GM10266 (cell line): ENCODE measurements around the gene SLC39A3.

Experiments used
- DNase-seq: peaks from one replicate; pipeline ENCODE4 v3.0.0; 2012; ENCODE audit errors: extremely low spot score
- TF ChIP-seq, protein P1 (sequence below): IDR thresholded peaks from 2 replicates; pipeline ENCODE4 v1.5.1; 2012; ENCODE audit warnings: mild to moderate bottlenecking, low read depth; ENCODE audit not compliant: control insufficient read depth, insufficient read depth; ENCODE audit errors: missing control alignments

Gene SLC39A3

DNA sequence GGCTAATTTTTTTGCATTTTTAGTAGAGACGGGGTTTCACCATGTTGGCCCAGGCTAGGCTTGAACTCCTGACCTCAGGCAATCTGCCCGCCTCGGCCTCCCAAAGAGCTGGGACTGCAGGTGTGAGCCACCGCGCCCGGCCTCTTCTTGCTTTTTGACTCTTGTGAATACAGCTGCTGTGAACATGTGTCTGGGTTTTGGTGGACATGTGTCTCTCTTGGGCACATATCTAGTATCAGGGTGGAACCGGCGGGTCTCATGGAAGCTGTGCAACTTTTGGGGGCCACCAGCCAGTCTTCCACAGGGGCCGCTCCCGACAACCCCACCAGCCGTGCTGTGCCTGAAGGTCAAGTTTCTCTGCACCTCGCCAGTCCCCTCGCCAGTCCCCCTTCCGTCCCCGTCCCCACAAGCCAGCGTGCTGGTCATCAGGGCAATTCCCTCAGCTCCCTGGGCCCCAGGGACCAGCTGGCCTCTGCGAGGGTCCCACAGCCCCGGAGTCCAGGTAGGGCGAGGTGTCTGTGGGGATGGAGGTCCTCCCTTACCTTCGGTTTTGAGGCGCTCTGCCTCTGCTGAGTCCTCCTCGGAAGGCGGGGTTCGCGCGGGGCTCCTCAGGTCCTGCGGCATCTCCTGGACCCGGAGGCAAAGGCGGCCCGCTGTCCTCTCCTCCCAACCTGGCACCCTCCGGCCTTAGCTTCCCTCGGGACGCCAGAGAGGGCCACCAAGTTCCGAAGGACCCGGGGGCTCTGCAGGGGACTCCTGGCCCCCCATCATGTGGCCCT, 27.0 kb upstream of the SLC39A3 start:
- TF ChIP-seq, protein P1, sequence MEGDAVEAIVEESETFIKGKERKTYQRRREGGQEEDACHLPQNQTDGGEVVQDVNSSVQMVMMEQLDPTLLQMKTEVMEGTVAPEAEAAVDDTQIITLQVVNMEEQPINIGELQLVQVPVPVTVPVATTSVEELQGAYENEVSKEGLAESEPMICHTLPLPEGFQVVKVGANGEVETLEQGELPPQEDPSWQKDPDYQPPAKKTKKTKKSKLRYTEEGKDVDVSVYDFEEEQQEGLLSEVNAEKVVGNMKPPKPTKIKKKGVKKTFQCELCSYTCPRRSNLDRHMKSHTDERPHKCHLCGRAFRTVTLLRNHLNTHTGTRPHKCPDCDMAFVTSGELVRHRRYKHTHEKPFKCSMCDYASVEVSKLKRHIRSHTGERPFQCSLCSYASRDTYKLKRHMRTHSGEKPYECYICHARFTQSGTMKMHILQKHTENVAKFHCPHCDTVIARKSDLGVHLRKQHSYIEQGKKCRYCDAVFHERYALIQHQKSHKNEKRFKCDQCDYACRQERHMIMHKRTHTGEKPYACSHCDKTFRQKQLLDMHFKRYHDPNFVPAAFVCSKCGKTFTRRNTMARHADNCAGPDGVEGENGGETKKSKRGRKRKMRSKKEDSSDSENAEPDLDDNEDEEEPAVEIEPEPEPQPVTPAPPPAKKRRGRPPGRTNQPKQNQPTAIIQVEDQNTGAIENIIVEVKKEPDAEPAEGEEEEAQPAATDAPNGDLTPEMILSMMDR: no peak
- no peak for DNase-seq

GRCh38 chr19:2765376-2765775, 25.6 kb upstream of the SLC39A3 start:
- TF ChIP-seq, protein P1: no peak
- DNase-seq: no peak

DNA sequence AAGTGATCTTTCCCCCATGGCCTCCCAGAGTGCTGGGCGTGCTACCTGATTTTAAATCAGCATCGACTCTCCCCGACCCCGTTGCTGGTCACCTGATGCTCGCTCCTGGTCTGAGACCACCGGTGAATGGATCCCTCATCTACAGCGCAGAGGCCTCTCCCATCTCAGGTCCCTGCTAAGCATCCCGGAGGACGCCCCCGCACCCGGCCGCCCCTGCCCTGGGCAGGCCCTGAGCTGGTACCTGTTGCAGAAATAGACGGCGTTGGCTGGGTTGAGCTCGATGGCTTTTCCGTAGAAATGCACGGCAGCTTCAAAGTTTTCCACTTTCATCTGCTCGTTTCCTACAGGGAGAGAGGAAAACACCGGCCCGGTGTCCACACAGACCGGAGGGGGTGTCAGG, 25.1 kb upstream of the SLC39A3 start:
- TF ChIP-seq, protein P1: no peak
- DNase-seq: no peak

GRCh38 chr19:2763687-2764086, 23.9 kb upstream of the SLC39A3 start:
- no peak for DNase-seq
- TF ChIP-seq, protein P1: no peak

- DNase-seq: no peak
- TF ChIP-seq, protein P1: no peak
Observed at GRCh38 chr19:2762783-2763496, 23.1 kb upstream of the SLC39A3 start.

- TF ChIP-seq, protein P1: no peak
- no peak for DNase-seq
Observed at GRCh38 chr19:2761876-2762782, 22.3 kb upstream of the SLC39A3 start.
